GM18517 (cell line): ENCODE data around the gene DPP4.

Experiments used
- ATAC-seq: cut with Tn5 transposase; IDR thresholded peaks from one replicate; pipeline ENCODE4 v1.9.1; 2021; ENCODE audit warnings: mild to moderate bottlenecking, moderate library complexity; ENCODE audit not compliant: unreplicated experiment

Gene DPP4

GRCh38 chr2:162022290-162022945, 51.6 kb downstream of the DPP4 start:
- ATAC-seq: no peak

- no peak for ATAC-seq
Measured at GRCh38 chr2:162021516-162022058, 52.4 kb downstream of the DPP4 start.

GRCh38 chr2:162018530-162018929, 55.5 kb downstream of the DPP4 start:
- ATAC-seq: no peak

- ATAC-seq: no peak
Measured at GRCh38 chr2:162017233-162017632, 56.8 kb downstream of the DPP4 start.

- ATAC-seq: no peak
Measured at GRCh38 chr2:162016080-162016479, 57.9 kb downstream of the DPP4 start.

GRCh38 chr2:162014751-162015150, 59.3 kb downstream of the DPP4 start:
- no peak for ATAC-seq

- ATAC-seq: no peak
Measured at GRCh38 chr2:162013514-162014475, 60.2 kb downstream of the DPP4 start.

- ATAC-seq: no peak
Measured at GRCh38 chr2:162012565-162013058, 61.4 kb downstream of the DPP4 start.

- no peak for ATAC-seq
Measured at GRCh38 chr2:162011706-162012564, 62.1 kb downstream of the DPP4 start.

- ATAC-seq: no peak
Measured at GRCh38 chr2:162009543-162009942, 64.5 kb downstream of the DPP4 start.

GRCh38 chr2:162007447-162008040, 66.5 kb downstream of the DPP4 start:
- no peak for ATAC-seq

GRCh38 chr2:162006337-162006736, 67.7 kb downstream of the DPP4 start:
- no peak for ATAC-seq

- no peak for ATAC-seq
Measured at GRCh38 chr2:162004031-162004430, 70.0 kb downstream of the DPP4 start.

GRCh38 chr2:162002623-162003235, 71.3 kb downstream of the DPP4 start:
- no peak for ATAC-seq

- no peak for ATAC-seq
Measured at GRCh38 chr2:162000431-162000830, 73.6 kb downstream of the DPP4 start.

GRCh38 chr2:161999321-161999720, 74.7 kb downstream of the DPP4 start:
- ATAC-seq: no peak

- ATAC-seq: no peak
Measured at GRCh38 chr2:161998857-161999256, 75.2 kb downstream of the DPP4 start.

- no peak for ATAC-seq
Measured at GRCh38 chr2:161997916-161998471, 76.0 kb downstream of the DPP4 start.

- ATAC-seq: no peak
Measured at GRCh38 chr2:161995553-161996016, 78.4 kb downstream of the DPP4 start.
